Thyroid gland (tissue), 4 donors: ENCODE measurements around the gene SH3D19. TPM values are rescaled to one million over a fixed set of nuclear protein-coding genes. Genes with fewer than 3 reads are reported as not detected.
A peak's percentile ranks its signal among the peaks of the same experiment; 100 is the strongest.

Experiments used
- DNase-seq, 2 donors: peaks; one replicate each; pipeline ENCODE4 v3.0.0-alpha.2; 2019
- H3K27ac ChIP-seq, 3 donors: fragments of 200-600 bp; sonication (generic); 1 replicate in 2 of 3; 2 replicates in 1 of 3; pipeline ENCODE4 v1.5.1; 2016 to 2019; ENCODE audit warnings: mild to moderate bottlenecking in 1 of 3, moderate library complexity in 1 of 3
- H3K27me3 ChIP-seq: fragments of 200-600 bp; sonication (generic); one replicate; pipeline ENCODE4 v1.5.1; 2019
- H3K36me3 ChIP-seq, 2 donors: fragments of 200-600 bp; sonication (generic); one replicate each; pipeline ENCODE4 v1.5.1; 2016 to 2019
- H3K4me1 ChIP-seq, 2 donors: fragments of 200-600 bp; sonication (generic); one replicate each; pipeline ENCODE4 v1.5.1; 2017 to 2019
- H3K4me3 ChIP-seq, 3 donors: fragments of 200-600 bp; sonication (generic); replicated peaks in 1 of 3; 1 replicate in 2 of 3; 2 replicates in 1 of 3; pipeline ENCODE4 v1.5.1; 2016; ENCODE audit warnings: mild to moderate bottlenecking in 1 of 3
- H3K9me3 ChIP-seq: fragments of 200-600 bp; sonication (generic); one replicate; pipeline ENCODE4 v1.5.1; 2017
- POLR2A ChIP-seq, 2 donors: fragments of 450-650 bp; IDR thresholded peaks; one replicate each; pipeline ENCODE4 v1.6.1; 2017; ENCODE audit warnings: antibody characterized with exemption in 2 of 2, mild to moderate bottlenecking in 2 of 2, moderate library complexity in 1 of 2
- WGBS, 2 donors: methylation state at CpG; one replicate each; pipeline ENCODE4 v1.1.5; 2017; 5-methylcytosine and 5-hydroxymethylcytosine counted together
- intact Hi-C: fragments of 100-400 bp; cut with DNase I; formaldehyde crosslinking; loops from one replicate; pipeline ENCODE4 v1.15.1; 2023
- total RNA-seq, 4 donors: library from RNA; depleted of rRNA; stranded (reverse); fragments of >200 nt; gene quantifications; one replicate each; pipeline ENCODE4 v1.2.3, GENCODE V29; 2016
- TF ChIP-seq, protein P1 (sequence below), 6 experiments: fragments of 200-600 bp in 3 of 6; fragments of 450-650 bp in 3 of 6; sonication (generic) in 3 of 6; IDR thresholded peaks; one replicate each; pipeline ENCODE4 v1.5.1; 2016 to 2019; ENCODE audit warnings: antibody characterized with exemption in 6 of 6, mild to moderate bottlenecking in 2 of 6, inconsistent platforms in 1 of 6, moderate library complexity in 1 of 6

The SH3D19 gene
- total RNA-seq, 4 donors from 2014 or later = 82.0 to 143 (median 113) TPM

DNA sequence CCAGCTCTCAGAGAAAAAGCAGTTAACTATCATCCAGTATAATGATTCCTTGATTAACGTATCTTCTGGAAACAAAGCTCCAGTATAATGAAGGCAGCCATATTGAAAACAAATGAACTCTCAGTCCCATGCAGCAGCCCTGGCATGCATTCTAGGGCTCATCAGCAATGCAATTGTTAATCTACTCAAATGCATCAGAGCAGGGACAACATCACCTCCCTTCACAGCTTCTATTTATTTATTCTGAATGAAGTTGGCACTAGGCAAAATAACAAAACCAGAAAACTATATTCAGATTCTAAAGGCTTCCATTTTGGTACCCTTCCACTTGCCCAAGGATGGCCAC, 11.4 kb downstream of the SH3D19 start:
- no peak for TF ChIP-seq POLR2A (IDR thresholded peaks at IDR 0.05)
- TF ChIP-seq, protein P1, sequence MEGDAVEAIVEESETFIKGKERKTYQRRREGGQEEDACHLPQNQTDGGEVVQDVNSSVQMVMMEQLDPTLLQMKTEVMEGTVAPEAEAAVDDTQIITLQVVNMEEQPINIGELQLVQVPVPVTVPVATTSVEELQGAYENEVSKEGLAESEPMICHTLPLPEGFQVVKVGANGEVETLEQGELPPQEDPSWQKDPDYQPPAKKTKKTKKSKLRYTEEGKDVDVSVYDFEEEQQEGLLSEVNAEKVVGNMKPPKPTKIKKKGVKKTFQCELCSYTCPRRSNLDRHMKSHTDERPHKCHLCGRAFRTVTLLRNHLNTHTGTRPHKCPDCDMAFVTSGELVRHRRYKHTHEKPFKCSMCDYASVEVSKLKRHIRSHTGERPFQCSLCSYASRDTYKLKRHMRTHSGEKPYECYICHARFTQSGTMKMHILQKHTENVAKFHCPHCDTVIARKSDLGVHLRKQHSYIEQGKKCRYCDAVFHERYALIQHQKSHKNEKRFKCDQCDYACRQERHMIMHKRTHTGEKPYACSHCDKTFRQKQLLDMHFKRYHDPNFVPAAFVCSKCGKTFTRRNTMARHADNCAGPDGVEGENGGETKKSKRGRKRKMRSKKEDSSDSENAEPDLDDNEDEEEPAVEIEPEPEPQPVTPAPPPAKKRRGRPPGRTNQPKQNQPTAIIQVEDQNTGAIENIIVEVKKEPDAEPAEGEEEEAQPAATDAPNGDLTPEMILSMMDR (IDR thresholded peaks at IDR 0.05) = no peak
- Histone ChIP-seq H3K36me3 (no peaks in the 10 kb centered on the region), H3K9me3 (no peaks in the 10 kb centered on the region), H3K27ac (peak overlapping the region; percentile 61 to 84 (median 69)), H3K4me1 (peaks cover 18 to 36% of the 10 kb centered on the region in 2 donors), H3K4me3 (no peak overlapping the region), H3K27me3 (no peaks in the 10 kb centered on the region)
- 83 to 92% methylated on average over 1 of the region's 1 CpG for WGBS, 2 donors
- DNase-seq = no peak
- intact Hi-C loops = no loop called here

DNA sequence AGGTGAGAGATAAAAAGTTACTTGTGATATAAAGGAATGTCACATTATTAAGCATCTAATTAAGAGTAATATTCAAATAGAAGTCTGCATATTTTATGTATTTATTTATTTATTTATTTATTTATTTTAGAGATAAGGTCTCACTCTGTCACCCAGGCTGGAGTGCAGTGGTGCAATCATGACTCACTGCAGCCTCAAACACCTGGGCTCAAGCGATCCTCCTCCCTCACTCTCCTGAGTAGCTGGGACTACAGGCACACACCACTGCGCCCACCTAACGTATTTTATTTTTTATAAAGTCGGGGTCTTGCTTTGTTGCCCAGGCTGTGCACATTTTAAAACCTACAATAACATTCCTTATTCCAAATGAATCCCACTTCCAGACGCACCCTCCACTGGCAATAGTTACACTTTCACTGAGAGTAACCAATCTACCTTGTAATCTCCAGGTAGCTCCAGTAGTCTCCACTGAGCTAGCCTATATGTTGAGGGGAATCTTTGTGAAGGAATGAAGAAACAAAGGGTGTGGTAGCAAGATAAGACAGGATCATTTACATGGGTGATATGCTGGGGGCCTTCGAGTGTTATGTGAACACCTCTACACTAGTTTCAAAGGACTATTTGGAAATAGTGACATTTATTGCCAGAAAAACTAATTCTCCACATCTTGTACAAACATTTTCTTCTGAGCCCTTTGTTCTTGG, 11.9 kb downstream of the SH3D19 start:
- 92 to 97% methylated on average over 6 of the region's 6 CpGs for WGBS, 2 donors
- no peak for DNase-seq
- Histone ChIP-seq H3K4me1 (peaks cover 18 to 36% of the 10 kb centered on the region in 2 donors), H3K9me3 (no peaks in the 10 kb centered on the region), H3K27ac (peak overlapping the region in 2 of 3 donors; percentile 69 to 84), H3K4me3 (no peak overlapping the region), H3K27me3 (no peaks in the 10 kb centered on the region), H3K36me3 (no peaks in the 10 kb centered on the region)
- intact Hi-C loops = no loop called here
- TF ChIP-seq POLR2A (IDR thresholded peaks at IDR 0.05) = no peak
- TF ChIP-seq, protein P1 (IDR thresholded peaks at IDR 0.05) = no peak

DNA sequence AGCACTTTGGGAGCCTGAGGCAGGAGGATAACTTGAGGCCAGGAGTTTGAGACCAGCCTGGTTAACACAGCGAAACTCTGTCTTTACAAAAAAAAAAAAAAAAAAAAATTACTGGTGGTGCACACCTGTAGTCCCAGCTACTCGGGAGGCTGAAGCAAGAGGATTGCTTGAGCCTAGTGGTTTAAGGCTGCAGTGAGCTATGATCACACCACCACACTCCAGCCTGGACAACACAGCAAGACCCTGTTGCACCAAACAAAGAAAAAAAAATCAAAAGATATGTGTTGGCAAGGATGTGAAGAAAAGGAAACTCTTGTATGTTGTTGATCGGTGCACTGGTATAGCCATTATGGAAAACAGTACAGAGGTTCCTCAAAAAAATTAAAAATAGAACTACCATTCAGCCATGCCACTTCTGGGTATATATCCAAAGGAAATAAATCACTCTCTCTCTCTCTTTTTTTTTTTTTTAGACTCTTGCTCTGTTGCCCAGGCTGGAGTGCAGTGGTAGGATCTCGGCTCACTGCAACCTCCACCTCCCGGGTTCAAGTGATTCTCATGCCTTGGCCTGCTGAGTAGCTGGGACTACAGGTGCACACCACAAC, 15.2 kb downstream of the SH3D19 start:
- Histone ChIP-seq H3K27ac (no peak overlapping the region), H3K4me3 (no peak overlapping the region), H3K9me3 (no peaks in the 10 kb centered on the region), H3K27me3 (no peaks in the 10 kb centered on the region), H3K4me1 (peaks cover 12 to 20% of the 10 kb centered on the region in 2 donors), H3K36me3 (no peaks in the 10 kb centered on the region)
- DNase-seq = no peak
- intact Hi-C loops = no loop called here
- 94 to 96% methylated on average over 5 of the region's 5 CpGs for WGBS, 2 donors
- TF ChIP-seq, protein P1 (IDR thresholded peaks at IDR 0.05) = no peak
- no peak for TF ChIP-seq POLR2A (IDR thresholded peaks at IDR 0.05)

DNA sequence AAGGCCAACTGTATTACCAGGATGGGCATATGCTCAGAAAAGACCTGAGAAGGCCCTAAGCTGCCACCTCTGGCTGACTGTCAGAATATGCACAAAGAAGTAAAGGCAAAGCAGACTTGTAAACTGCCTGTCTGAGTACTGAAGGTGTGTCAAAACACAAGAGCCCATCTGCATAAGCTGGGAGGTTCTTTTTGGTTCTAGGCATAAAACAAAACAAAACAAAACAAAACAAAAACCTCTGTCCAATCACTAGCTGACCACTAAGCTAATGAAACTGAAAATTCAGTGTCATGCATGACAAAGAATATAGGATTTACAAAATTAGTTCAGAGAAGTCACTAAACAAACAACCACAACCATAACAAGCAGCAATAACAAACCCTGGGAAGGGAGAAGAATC, 20.6 kb downstream of the SH3D19 start:
- Histone ChIP-seq H3K36me3 (no peaks in the 10 kb centered on the region), H3K27ac (peak overlapping the region in 1 of 3 donors; percentile 10), H3K4me3 (no peak overlapping the region), H3K4me1 (peaks cover 12 to 20% of the 10 kb centered on the region in 2 donors), H3K9me3 (no peaks in the 10 kb centered on the region), H3K27me3 (no peaks in the 10 kb centered on the region)
- DNase-seq = no peak
- TF ChIP-seq, protein P1 (IDR thresholded peaks at IDR 0.05) = no peak
- no peak for TF ChIP-seq POLR2A (IDR thresholded peaks at IDR 0.05)
- intact Hi-C loops = no loop called here

DNA sequence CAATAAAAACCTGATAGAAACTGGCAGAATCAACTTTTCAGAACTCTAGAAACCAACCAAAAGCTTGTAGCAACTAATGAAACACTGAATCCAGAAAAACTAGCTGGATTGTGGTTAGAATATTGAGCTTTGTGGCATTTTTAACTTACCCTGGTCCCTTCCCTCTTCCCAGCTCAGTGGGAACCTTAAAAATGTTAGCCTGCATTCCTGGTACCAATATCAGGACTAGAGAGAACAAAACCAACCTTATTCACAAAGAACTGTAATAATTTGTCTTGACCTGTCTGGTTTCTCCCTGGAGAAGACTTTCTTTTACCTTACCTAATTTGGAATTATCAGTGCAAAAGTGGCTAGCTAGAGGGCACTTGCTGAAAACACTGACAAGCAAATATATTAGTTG, 21.2 kb downstream of the SH3D19 start:
- Histone ChIP-seq H3K9me3 (no peaks in the 10 kb centered on the region), H3K36me3 (no peaks in the 10 kb centered on the region), H3K27me3 (no peaks in the 10 kb centered on the region), H3K27ac (peak overlapping the region in 1 of 3 donors; percentile 10), H3K4me1 (peaks cover 12 to 20% of the 10 kb centered on the region in 2 donors), H3K4me3 (no peak overlapping the region)
- intact Hi-C loops = no loop called here
- DNase-seq = no peak
- TF ChIP-seq, protein P1 (IDR thresholded peaks at IDR 0.05) = no peak
- TF ChIP-seq POLR2A (IDR thresholded peaks at IDR 0.05) = no peak
